ENCODE measurements around the gene TRIM46.
A peak's percentile ranks its signal among the peaks of the same experiment; 100 is the strongest.

The TRIM46 gene

GRCh38 chr1:155136748-155137147 is 36.9 kb upstream of the TRIM46 start:
- Mint-ChIP-seq H3K27ac (peak overlapping the region; percentile 69), H3K27me3 (ENCODE audit: low read depth, poor library complexity) (peaks cover 3% of the 10 kb centered on the region), H3K4me1 (peaks cover 71% of the 10 kb centered on the region), H3K4me3 (peak overlapping the region; percentile 94), H3K9me3 (no peaks in the 10 kb centered on the region), H3K36me3 (ENCODE audit: low read depth) (peaks cover 33% of the 10 kb centered on the region)
- no peak for TF ChIP-seq CTCF (IDR thresholded peaks at IDR 0.05)
- no peak for DNase-seq

GRCh38 chr1:155137154-155137949 is 36.3 kb upstream of the TRIM46 start:
- peaks cover 30% of the 10 kb centered on the region for H3K36me3 Mint-ChIP-seq (ENCODE audit: low read depth)
- TF ChIP-seq CTCF (IDR thresholded peaks at IDR 0.05): no peak
- H3K9me3 Mint-ChIP-seq: no peaks in the 10 kb centered on the region
- no peak for DNase-seq
- H3K4me1 Mint-ChIP-seq: peaks cover 68% of the 10 kb centered on the region
- peaks cover 8% of the 10 kb centered on the region for H3K27me3 Mint-ChIP-seq (ENCODE audit: low read depth, poor library complexity)
- peak overlapping the region; percentile 94 for H3K4me3 Mint-ChIP-seq
- H3K27ac Mint-ChIP-seq: peak overlapping the region; percentile 69

GRCh38 chr1:155139895-155140629 is 33.6 kb upstream of the TRIM46 start, which contains the start of gene DPM3:
Gene DPM3 (minus strand): TSS chr1:155140531. CDS start chr1:155140240, 291 bp downstream.
- Mint-ChIP-seq H3K27ac (peak within 1 kb of the TSS; percentile 72), H3K27me3 (ENCODE audit: low read depth, poor library complexity) (peaks cover 19% of the 10 kb centered on the region), H3K4me1 (peaks cover 46% of the 10 kb centered on the region), H3K4me3 (peak within 1 kb of the TSS; percentile 94), H3K36me3 (ENCODE audit: low read depth) (peaks cover 16% of the 10 kb centered on the region), H3K9me3 (no peaks in the 10 kb centered on the region)
- TF ChIP-seq CTCF (IDR thresholded peaks at IDR 0.05): no peak
- DNase-seq: peak; percentile 88

GRCh38 chr1:155140630-155140953 is 33.1 kb upstream of the TRIM46 start:
- Mint-ChIP-seq H3K27me3 (ENCODE audit: low read depth, poor library complexity) (peaks cover 22% of the 10 kb centered on the region), H3K36me3 (ENCODE audit: low read depth) (peaks cover 16% of the 10 kb centered on the region), H3K4me3 (peak overlapping the region; percentile 94), H3K27ac (peak overlapping the region; percentile 72), H3K4me1 (peaks cover 41% of the 10 kb centered on the region), H3K9me3 (no peaks in the 10 kb centered on the region)
- DNase-seq: no peak
- TF ChIP-seq CTCF (IDR thresholded peaks at IDR 0.05): no peak

GRCh38 chr1:155141749-155142148 is 31.9 kb upstream of the TRIM46 start:
- TF ChIP-seq CTCF (IDR thresholded peaks at IDR 0.05): no peak
- H3K9me3 Mint-ChIP-seq: no peaks in the 10 kb centered on the region
- peaks cover 29% of the 10 kb centered on the region for H3K4me1 Mint-ChIP-seq
- peaks cover 16% of the 10 kb centered on the region for H3K36me3 Mint-ChIP-seq (ENCODE audit: low read depth)
- H3K27ac Mint-ChIP-seq: no peak overlapping the region
- no peak for DNase-seq
- peaks cover 22% of the 10 kb centered on the region for H3K27me3 Mint-ChIP-seq (ENCODE audit: low read depth, poor library complexity)
- peak overlapping the region; percentile 44 for H3K4me3 Mint-ChIP-seq

Data from nephron progenitor cell (in vitro differentiated cells).